ENCODE measurements around the gene CCDC85B. TPM values are rescaled to one million over a fixed set of nuclear protein-coding genes. Genes with fewer than 3 reads are reported as not detected.

The CCDC85B gene
- polyA plus RNA-seq, 1 donor from 2014 or later, result 28.5 TPM

- no peaks in the 10 kb centered on the region for H3F3A ChIP-seq (ENCODE audit: insufficient read depth, low read length, poor library complexity, severe bottlenecking)
- no peak overlapping the region for H2AFZ ChIP-seq (ENCODE audit: low read depth, low read length)
- no peaks in the 10 kb centered on the region for H3K9me2 ChIP-seq (ENCODE audit: insufficient read depth, low read length)
- H3K4me2 ChIP-seq (ENCODE audit: low read length), result no peak overlapping the region
- H3K27ac ChIP-seq (ENCODE audit: low read length), result no peak overlapping the region
- H3K79me2 ChIP-seq (replicated peaks; ENCODE audit: insufficient read depth, low read length), result no peaks in the 10 kb centered on the region
- H4K20me1 ChIP-seq (ENCODE audit: insufficient read depth), result no peaks in the 10 kb centered on the region
- no peaks in the 10 kb centered on the region for H3K9me3 ChIP-seq (ENCODE audit: low read length)
- H3K9ac ChIP-seq (ENCODE audit: low read length), result no peak overlapping the region
- H3K4me3 ChIP-seq (ENCODE audit: low read length), result no peak overlapping the region
- peaks cover 56% of the 10 kb centered on the region for H3K27me3 ChIP-seq (ENCODE audit: insufficient read depth, low read depth, low read length)
- TF ChIP-seq EP300 (conservative IDR thresholded peaks at IDR 0.05; ENCODE audit: poor library complexity, severe bottlenecking) (no peak), SMC3 (conservative IDR thresholded peaks at IDR 0.05; ENCODE audit: poor library complexity) (no peak), CTCF (IDR thresholded peaks at IDR 0.05; ENCODE audit: poor library complexity, severe bottlenecking) (no peak), REST (IDR thresholded peaks at IDR 0.05; ENCODE audit: borderline replicate concordance) (no peak), RAD21 (conservative IDR thresholded peaks at IDR 0.05) (no peak), TAF1 (IDR thresholded peaks at IDR 0.05; ENCODE audit: low read depth) (no peak), POLR2AphosphoS5 (IDR thresholded peaks at IDR 0.05) (no peak), MXI1 (conservative IDR thresholded peaks at IDR 0.05; ENCODE audit: poor library complexity, severe bottlenecking) (no peak), EZH2 (IDR thresholded peaks at IDR 0.05; ENCODE audit: borderline replicate concordance, insufficient read depth, low read length, poor library complexity, severe bottlenecking) (no peak)
- H3K36me3 ChIP-seq (ENCODE audit: insufficient read depth, low read length), result no peaks in the 10 kb centered on the region
Measured at GRCh38 chr11:65903715-65904114, 13.2 kb downstream of the CCDC85B start.

DNA sequence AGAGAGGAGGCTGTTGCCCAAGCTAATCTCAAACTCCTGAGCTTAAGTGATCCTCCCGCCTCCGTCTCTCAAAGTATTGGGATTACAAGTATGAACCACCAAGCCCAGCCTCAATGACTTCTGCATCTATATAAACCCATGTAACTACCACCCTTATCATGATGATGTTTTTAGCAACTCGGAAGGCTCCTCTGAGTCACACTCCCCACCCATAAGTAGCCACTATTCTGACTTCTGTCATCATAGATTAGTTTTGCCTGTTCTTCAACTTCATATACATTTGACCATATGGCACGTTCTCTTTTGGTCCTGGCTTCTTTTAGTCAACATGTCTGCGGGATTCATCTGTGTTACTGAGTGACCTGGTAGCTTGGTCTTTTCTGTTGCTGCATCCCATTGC is 16.1 kb downstream of the CCDC85B start:
- H3F3A ChIP-seq (ENCODE audit: insufficient read depth, low read length, poor library complexity, severe bottlenecking), result no peaks in the 10 kb centered on the region
- H3K27me3 ChIP-seq (ENCODE audit: insufficient read depth, low read depth, low read length), result peaks cover 27% of the 10 kb centered on the region
- H3K9me2 ChIP-seq (ENCODE audit: insufficient read depth, low read length), result no peaks in the 10 kb centered on the region
- no peaks in the 10 kb centered on the region for H3K36me3 ChIP-seq (ENCODE audit: insufficient read depth, low read length)
- H3K9ac ChIP-seq (ENCODE audit: low read length), result no peak overlapping the region
- H2AFZ ChIP-seq (ENCODE audit: low read depth, low read length), result no peak overlapping the region
- H3K4me2 ChIP-seq (ENCODE audit: low read length), result no peak overlapping the region
- no peak overlapping the region for H3K4me3 ChIP-seq (ENCODE audit: low read length)
- TF ChIP-seq EZH2 (IDR thresholded peaks at IDR 0.05; ENCODE audit: borderline replicate concordance, insufficient read depth, low read length, poor library complexity, severe bottlenecking), result no peak
- TF ChIP-seq MXI1 (conservative IDR thresholded peaks at IDR 0.05; ENCODE audit: poor library complexity, severe bottlenecking), result no peak
- no peak for TF ChIP-seq EP300 (conservative IDR thresholded peaks at IDR 0.05; ENCODE audit: poor library complexity, severe bottlenecking)
- TF ChIP-seq REST (IDR thresholded peaks at IDR 0.05; ENCODE audit: borderline replicate concordance), result no peak
- no peak for TF ChIP-seq SMC3 (conservative IDR thresholded peaks at IDR 0.05; ENCODE audit: poor library complexity)
- TF ChIP-seq RAD21 (conservative IDR thresholded peaks at IDR 0.05), result no peak
- TF ChIP-seq POLR2AphosphoS5 (IDR thresholded peaks at IDR 0.05), result no peak
- no peak for TF ChIP-seq CTCF (IDR thresholded peaks at IDR 0.05; ENCODE audit: poor library complexity, severe bottlenecking)
- TF ChIP-seq TAF1 (IDR thresholded peaks at IDR 0.05; ENCODE audit: low read depth), result no peak
- H3K9me3 ChIP-seq (ENCODE audit: low read length), result no peaks in the 10 kb centered on the region
- no peak overlapping the region for H3K27ac ChIP-seq (ENCODE audit: low read length)
- no peaks in the 10 kb centered on the region for H3K79me2 ChIP-seq (replicated peaks; ENCODE audit: insufficient read depth, low read length)
- no peaks in the 10 kb centered on the region for H4K20me1 ChIP-seq (ENCODE audit: insufficient read depth)

Measured in neural cell (in vitro differentiated cells).